ENCODE measurements around the gene LIN7B. TPM values are rescaled to one million over a fixed set of nuclear protein-coding genes. Genes with fewer than 3 reads are reported as not detected.

Gene LIN7B
- polyA plus RNA-seq, 1 of the 3 experiments (the other 2 are of a cell fraction), result 20.8 TPM

- DNase-seq, result no peak
- 98% methylated on average over 93 of the region's 93 CpGs for WGBS (ENCODE audit: low lambda C conversion rate)
- Histone ChIP-seq H3K4me2 (no peak overlapping the region), H3F3A (replicated peaks; ENCODE audit: insufficient read depth) (peaks cover 74% of the 10 kb centered on the region), H4K20me1 (ENCODE audit: insufficient read depth) (peaks cover 44% of the 10 kb centered on the region), H3K4me3 (ENCODE audit: low read depth in 2 of 2, low read length in 1 of 2) (no peak overlapping the region), H3K27me3 (ENCODE audit: insufficient read depth) (no peaks in the 10 kb centered on the region), H3K27ac (ENCODE audit: low read depth in 2 of 2, low read length in 1 of 2) (no peak overlapping the region), H3K79me2 (ENCODE audit: insufficient read depth) (peaks cover 24% of the 10 kb centered on the region), H3K9ac (no peak overlapping the region), H3K9me3 (no peaks in the 10 kb centered on the region), H3K9me2 (no peaks in the 10 kb centered on the region), H2AFZ (ENCODE audit: low read depth) (no peak overlapping the region), H3K36me3 (replicated peaks in 1 of 2; ENCODE audit: control insufficient read depth in 1 of 2, insufficient read depth in 2 of 2, low read length in 1 of 2) (peaks cover 31 to 64% of the 10 kb centered on the region in 2 experiments), H3K4me1 (ENCODE audit: control insufficient read depth in 1 of 2, insufficient read depth in 2 of 2, low read depth in 1 of 2, low read length in 1 of 2) (peaks cover 3 to 13% of the 10 kb centered on the region in 2 experiments; a peak in 2 of 4 replicates)
- TF ChIP-seq JUND (IDR thresholded peaks at IDR 0.05) (no peak), RCOR1 (IDR thresholded peaks at IDR 0.05; ENCODE audit: low read length) (no peak), MAX (IDR thresholded peaks at IDR 0.05; ENCODE audit: low read depth) (no peak), CTCF (IDR thresholded peaks at IDR 0.05) (no peak), ZBTB33 (IDR thresholded peaks at IDR 0.05; ENCODE audit: borderline replicate concordance, low read depth) (no peak), USF1 (IDR thresholded peaks at IDR 0.05; ENCODE audit: borderline replicate concordance, low read depth) (no peak), EZH2phosphoT487 (IDR thresholded peaks at IDR 0.05; ENCODE audit: borderline replicate concordance, low read depth) (no peak), YY1 (IDR thresholded peaks at IDR 0.05; ENCODE audit: low read depth) (no peak), GATA2 (CRISPR knock-in tag; IDR thresholded peaks at IDR 0.05) (no peak), MXI1 (IDR thresholded peaks at IDR 0.05; ENCODE audit: low read depth, low read length) (no peak)
- ChIA-PET POLR2A (no interaction called here), CTCF (interaction anchor here (0.9 to 2.9 kb wide), 7 partner anchors 10 to 91 kb away, joined by 3 to 43 read pairs (median 7); no protein-coding TSS in a partner anchor)
These were observed 6.3 kb upstream of the LIN7B start for GRCh38 chr19:49107625-49108459.
